NCI-H2196 treated with DMSO at 0.1 percent for 48 hours (cell line): ENCODE data around the gene MYEOV.

Experiments used
- DNase-seq: peaks from one replicate; lab custom pipeline; 2025; ENCODE audit not compliant: unreplicated experiment; lab: John Stamatoyannopoulos, UW

The MYEOV gene

GRCh38 chr11:69301081-69301454, 7.1 kb downstream of the MYEOV start:
- no peak for DNase-seq

GRCh38 chr11:69301455-69302401, 7.8 kb downstream of the MYEOV start:
- no peak for DNase-seq

GRCh38 chr11:69302447-69303020, 8.6 kb downstream of the MYEOV start:
- no peak for DNase-seq

GRCh38 chr11:69303427-69303826, 9.5 kb downstream of the MYEOV start:
- no peak for DNase-seq

- DNase-seq: no peak
Observed at GRCh38 chr11:69304258-69304657, 10.3 kb downstream of the MYEOV start.

- DNase-seq: no peak
Observed at GRCh38 chr11:69304686-69305085, 10.7 kb downstream of the MYEOV start.

- no peak for DNase-seq
Observed at GRCh38 chr11:69305885-69306540, 12.1 kb downstream of the MYEOV start.

- no peak for DNase-seq
Observed at GRCh38 chr11:69306821-69307220, 12.9 kb downstream of the MYEOV start.

- DNase-seq: no peak
Observed at GRCh38 chr11:69307421-69307820, 13.5 kb downstream of the MYEOV start.

GRCh38 chr11:69307871-69308431, 14.0 kb downstream of the MYEOV start:
- DNase-seq: no peak

- no peak for DNase-seq
Observed at GRCh38 chr11:69308491-69308911, 14.5 kb downstream of the MYEOV start.

GRCh38 chr11:69308936-69309615, 15.1 kb downstream of the MYEOV start:
- DNase-seq: no peak

GRCh38 chr11:69309631-69310280, 15.8 kb downstream of the MYEOV start:
- DNase-seq: no peak

- DNase-seq: no peak
Observed at GRCh38 chr11:69310351-69310750, 16.4 kb downstream of the MYEOV start.

- no peak for DNase-seq
Observed at GRCh38 chr11:69310934-69311766, 17.2 kb downstream of the MYEOV start.

- DNase-seq: no peak
Observed at GRCh38 chr11:69311767-69312385, 17.9 kb downstream of the MYEOV start.

GRCh38 chr11:69312453-69313404, 18.8 kb downstream of the MYEOV start:
- DNase-seq: no peak

- DNase-seq: no peak
Observed at GRCh38 chr11:69313992-69314391, 20.0 kb downstream of the MYEOV start.
